HepG2 (cell line): ENCODE results near the gene TMC4. TPM values are rescaled to one million over a fixed set of nuclear protein-coding genes. Genes with fewer than 3 reads are reported as not detected.

ENCODE experiments used
- ATAC-seq: fragments of 200-7000 bp; cut with Tn5 transposase; 3 replicates; pipeline ENCODE4 v1.9.1; 2020; ENCODE audit warnings: mild to moderate bottlenecking, moderate library complexity
- BruUV-seq: library from RNA; stranded (reverse); fragments of 400-500 nt; replicated peaks from 2 replicates; lab custom pipeline; 2021; lab: Mats Ljungman, UMichigan
- CTCF ChIA-PET: fragments of 300-600 bp; formaldehyde crosslinking; extraction: SDS; loops from one replicate; lab custom pipeline; 2021; ENCODE audit warnings: low total read pairs, inconsistent platforms, low intra/inter-chr PET ratio; lab: Yijun Ruan, JAX
- POLR2A ChIA-PET: fragments of 350-600 bp; sonication (Branson Sonifier 250); formaldehyde crosslinking; loops from one replicate; lab custom pipeline; 2020; ENCODE audit warnings: antibody characterized with exemption, inconsistent platforms; lab: Yijun Ruan, JAX
- DNase-seq: peaks from one replicate; pipeline ENCODE4 v3.0.0-alpha.2; 2015; ENCODE audit warnings: low spot score
- FAIRE-seq: peaks from 3 replicates; lab custom pipeline; 2011; peaks lifted over from hg19 to GRCh38; lab: Jason Lieb, UNC
- H2AFZ ChIP-seq: one replicate; pipeline ENCODE4 v1.6.1; 2011; ENCODE audit warnings: low read length, inconsistent platforms
- H3K27ac ChIP-seq: fragments of 300-600 bp; 3 replicates; pipeline ENCODE4 v1.8.0; 2011; ENCODE audit warnings: mixed run types, mild to moderate bottlenecking, mixed read lengths, low read length, inconsistent platforms; ENCODE audit not compliant: insufficient read depth; ENCODE audit errors: extremely low read length
- H3K27me3 ChIP-seq, 2 experiments: fragments of 200-600 bp in 1 of 2; 2 replicates in 1 of 2; 3 replicates in 1 of 2; pipeline versions ENCODE4 v1.6.0 to v1.8.0; 2011; ENCODE audit warnings: low read length in 2 of 2, mild to moderate bottlenecking in 2 of 2, moderate library complexity in 2 of 2, inconsistent platforms in 1 of 2; ENCODE audit not compliant: insufficient read depth in 2 of 2, control insufficient read depth in 1 of 2
- H3K36me3 ChIP-seq, 2 experiments: fragments of 200-600 bp in 1 of 2; replicated peaks in 1 of 2; 2 replicates in 1 of 2; 3 replicates in 1 of 2; pipeline versions ENCODE4 v1.5.1 to v1.8.0; 2011; ENCODE audit warnings: low read length in 2 of 2, inconsistent platforms in 1 of 2; ENCODE audit not compliant: insufficient read depth in 2 of 2, control insufficient read depth in 1 of 2
- H3K4me1 ChIP-seq: 2 replicates; pipeline ENCODE4 v1.5.1; 2012; ENCODE audit warnings: low read length, inconsistent platforms; ENCODE audit not compliant: insufficient read depth
- H3K4me2 ChIP-seq: 2 replicates; pipeline ENCODE4 v1.6.0; 2011; ENCODE audit warnings: low read depth, low read length, inconsistent platforms
- H3K4me3 ChIP-seq, 3 experiments: fragments of 200-600 bp in 1 of 3; sonication (generic), shearing (Covaris generic) in 1 of 3; replicated peaks in 1 of 3; 2 replicates each; pipeline ENCODE4 v1.5.1; 2011 to 2016; ENCODE audit warnings: low read length in 3 of 3, inconsistent platforms in 2 of 3, low read depth in 2 of 3, mild to moderate bottlenecking in 2 of 3, control low read depth in 1 of 3, mixed read lengths in 1 of 3; ENCODE audit not compliant: insufficient read depth in 1 of 3
- H3K79me2 ChIP-seq: one replicate; pipeline ENCODE4 v1.6.1; 2011; ENCODE audit warnings: low read length, inconsistent platforms; ENCODE audit not compliant: insufficient read depth
- H3K9ac ChIP-seq: 2 replicates; pipeline ENCODE4 v1.6.0; 2011; ENCODE audit warnings: mild to moderate bottlenecking, low read depth, low read length, inconsistent platforms; ENCODE audit not compliant: insufficient read depth
- H3K9me3 ChIP-seq: 2 replicates; pipeline ENCODE4 v1.5.1; 2012; ENCODE audit warnings: mild to moderate bottlenecking, low read length
- H4K20me1 ChIP-seq: 2 replicates; pipeline ENCODE4 v1.6.0; 2011; ENCODE audit warnings: inconsistent platforms, mild to moderate bottlenecking, low read length, moderate library complexity; ENCODE audit not compliant: insufficient read depth
- CCAR2 ChIP-seq: fragments of 200-400 bp; formaldehyde crosslinking; optimal IDR thresholded peaks from 2 replicates; pipeline ENCODE3; 2018; ENCODE audit warnings: low read depth, mild to moderate bottlenecking, low read length, moderate library complexity
- FUBP1 ChIP-seq: sonication (generic); formaldehyde crosslinking; IDR thresholded peaks from 2 replicates; pipeline ENCODE4 v1.5.1; 2020; ENCODE audit warnings: missing genetic modification reagents, mild to moderate bottlenecking, borderline replicate concordance
- GLI4 ChIP-seq: sonication (generic); formaldehyde crosslinking; IDR thresholded peaks from 2 replicates; pipeline ENCODE4 v1.5.1; 2020; ENCODE audit warnings: missing genetic modification reagents, mild to moderate bottlenecking, moderate library complexity, borderline replicate concordance
- ISX ChIP-seq: sonication (generic); formaldehyde crosslinking; conservative IDR thresholded peaks from 2 replicates; pipeline ENCODE4 v1.5.0; 2020; ENCODE audit warnings: missing genetic modification reagents
- NFYB ChIP-seq: sonication (generic); formaldehyde crosslinking; IDR thresholded peaks from 2 replicates; pipeline ENCODE4 v1.4.0; 2020; ENCODE audit warnings: missing genetic modification reagents
- ZFX ChIP-seq: sonication (generic); formaldehyde crosslinking; IDR thresholded peaks from 2 replicates; pipeline ENCODE4 v1.4.0; 2020; ENCODE audit warnings: mild to moderate bottlenecking, low read depth, missing genetic modification reagents, moderate library complexity
- ZFY ChIP-seq: sonication (generic); formaldehyde crosslinking; IDR thresholded peaks from 2 replicates; pipeline ENCODE4 v1.4.0; 2020; ENCODE audit warnings: missing genetic modification reagents
- ZNF816 ChIP-seq: sonication (generic); formaldehyde crosslinking; IDR thresholded peaks from 2 replicates; pipeline ENCODE4 v1.8.0; 2022; ENCODE audit warnings: missing genetic modification reagents, mild to moderate bottlenecking, borderline replicate concordance
- WGBS: methylation state at CpG from one replicate; pipeline ENCODE4 v1.1.6; 2017; ENCODE audit warnings: low lambda C conversion rate; 5-methylcytosine and 5-hydroxymethylcytosine counted together
- in situ Hi-C: cut with HindIII; loops from 2 replicates; pipeline ENCODE4 v1.10.0; 2017; ENCODE audit warnings: low pct_unique_long_range_greater_than_20kb; ENCODE audit not compliant: extremely low pct_ligation_motif_present
- intact Hi-C: fragments of 100-400 bp; cut with micrococcal nuclease; formaldehyde crosslinking; loops from one replicate; pipeline ENCODE4 v1.10.0; 2022; ENCODE audit not compliant: unreplicated experiment
- polyA plus RNA-seq, 8 experiments: library from polyadenylated mRNA; depleted of rRNA in 3 of 8; stranded (reverse) in 7 of 8; unstranded in 1 of 8; fragments of >200 nt; fragmentation: Illumina TruSeq in 4 of 8; extraction: Trizol in 4 of 8; gene quantifications; 2 replicates each; pipeline versions ENCODE4 v1.2.1 to v1.2.3, GENCODE V29; 2011 to 2016; ENCODE audit warnings: low read depth in 4 of 8, missing spikeins in 1 of 8, mixed read lengths in 1 of 8; ENCODE audit not compliant: insufficient read depth in 1 of 8
- total RNA-seq, 5 experiments: library from RNA; depleted of rRNA; stranded (reverse); fragments of >200 nt; fragmentation: Illumina TruSeq; extraction: Trizol; gene quantifications; 2 replicates each; pipeline ENCODE4 v1.2.3, GENCODE V29; 2016; ENCODE audit warnings: low read depth in 1 of 5
- TF ChIP-seq, protein P1 (sequence below): sonication (generic); formaldehyde crosslinking; IDR thresholded peaks from 2 replicates; pipeline ENCODE4 v1.5.0; 2020; ENCODE audit warnings: missing genetic modification reagents
- TF ChIP-seq, protein P2 (sequence below): fragments of 450-650 bp; IDR thresholded peaks from 2 replicates; pipeline ENCODE4 v1.6.1; 2016

The TMC4 gene
- total and polyA plus RNA-seq, 2 of the 13 experiments (the other 11 are each of a cell fraction or from before 2014, with no cell fraction given), result 0.13 to 0.24 TPM

GRCh38 chr19:54124393-54124792 lies 48.6 kb downstream of the TMC4 start:
- intact Hi-C loops (no loop called here), in situ Hi-C loops (no loop called here)
- Histone ChIP-seq H2AFZ (no peak overlapping the region), H3K4me1 (no peaks in the 10 kb centered on the region), H3K4me2 (no peak overlapping the region), H3K27me3 (no peaks in the 10 kb centered on the region), H3K79me2 (no peaks in the 10 kb centered on the region), H4K20me1 (no peaks in the 10 kb centered on the region), H3K27ac (no peak overlapping the region), H3K36me3 (peaks cover 22 to 74% of the 10 kb centered on the region in 2 experiments; a peak in 4 of 5 replicates), H3K9me3 (no peaks in the 10 kb centered on the region), H3K9ac (no peak overlapping the region), H3K4me3 (no peak overlapping the region)
- WGBS, result 98% methylated on average over 16 of the region's 19 CpGs
- no peak for TF ChIP-seq ZNF816 (CRISPR knock-in tag)
- no peak for TF ChIP-seq FUBP1 (CRISPR knock-in tag)
- TF ChIP-seq ZFY (CRISPR knock-in tag), result no peak
- TF ChIP-seq, protein P1, sequence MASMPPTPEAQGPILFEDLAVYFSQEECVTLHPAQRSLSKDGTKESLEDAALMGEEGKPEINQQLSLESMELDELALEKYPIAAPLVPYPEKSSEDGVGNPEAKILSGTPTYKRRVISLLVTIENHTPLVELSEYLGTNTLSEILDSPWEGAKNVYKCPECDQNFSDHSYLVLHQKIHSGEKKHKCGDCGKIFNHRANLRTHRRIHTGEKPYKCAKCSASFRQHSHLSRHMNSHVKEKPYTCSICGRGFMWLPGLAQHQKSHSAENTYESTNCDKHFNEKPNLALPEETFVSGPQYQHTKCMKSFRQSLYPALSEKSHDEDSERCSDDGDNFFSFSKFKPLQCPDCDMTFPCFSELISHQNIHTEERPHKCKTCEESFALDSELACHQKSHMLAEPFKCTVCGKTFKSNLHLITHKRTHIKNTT (CRISPR knock-in tag), result no peak
- TF ChIP-seq ZFX (CRISPR knock-in tag), result no peak
- TF ChIP-seq NFYB (CRISPR knock-in tag), result no peak
- no peak for TF ChIP-seq CCAR2
- no peak for TF ChIP-seq ISX (CRISPR knock-in tag)
- TF ChIP-seq, protein P2, sequence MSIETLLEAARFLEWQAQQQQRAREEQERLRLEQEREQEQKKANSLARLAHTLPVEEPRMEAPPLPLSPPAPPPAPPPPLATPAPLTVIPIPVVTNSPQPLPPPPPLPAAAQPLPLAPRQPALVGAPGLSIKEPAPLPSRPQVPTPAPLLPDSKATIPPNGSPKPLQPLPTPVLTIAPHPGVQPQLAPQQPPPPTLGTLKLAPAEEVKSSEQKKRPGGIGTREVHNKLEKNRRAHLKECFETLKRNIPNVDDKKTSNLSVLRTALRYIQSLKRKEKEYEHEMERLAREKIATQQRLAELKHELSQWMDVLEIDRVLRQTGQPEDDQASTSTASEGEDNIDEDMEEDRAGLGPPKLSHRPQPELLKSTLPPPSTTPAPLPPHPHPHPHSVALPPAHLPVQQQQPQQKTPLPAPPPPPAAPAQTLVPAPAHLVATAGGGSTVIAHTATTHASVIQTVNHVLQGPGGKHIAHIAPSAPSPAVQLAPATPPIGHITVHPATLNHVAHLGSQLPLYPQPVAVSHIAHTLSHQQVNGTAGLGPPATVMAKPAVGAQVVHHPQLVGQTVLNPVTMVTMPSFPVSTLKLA, result no peak
- TF ChIP-seq GLI4, result no peak
- ATAC-seq (no peak), DNase-seq (no peak), FAIRE-seq (no peak)
- BruUV-seq, result no TSS peak
- CTCF ChIA-PET, result no interaction called here
- POLR2A ChIA-PET, result interaction anchor here (1.6 kb wide), 1 partner anchor 13 kb away, joined by 4 read pairs; no protein-coding TSS in a partner anchor
